ENCODE data around the gene ATP1A1. TPM values are rescaled to one million over a fixed set of nuclear protein-coding genes. Genes with fewer than 3 reads are reported as not detected.

ATP1A1 gene
- 358 TPM for total RNA-seq

- Histone ChIP-seq H3K9me3 (no peaks in the 10 kb centered on the region), H3K4me3 (peak within 1 kb of the TSS; percentile 92 to 98), H3K36me3 (no peaks in the 10 kb centered on the region), H3K27me3 (no peaks in the 10 kb centered on the region), H3K4me1 (peaks cover 43% of the 10 kb centered on the region), H3K27ac (peak within 1 kb of the TSS; percentile 97)
- TF ChIP-seq POLR2A (IDR thresholded peaks at IDR 0.05) (peak; percentile 91 to 95), CTCF (IDR thresholded peaks at IDR 0.05) (no peak), POLR2AphosphoS5 (IDR thresholded peaks at IDR 0.05; ENCODE audit: insufficient read depth in 1 of 2, low read depth in 1 of 2) (peak; percentile 70 to 97)
- peak; percentile 97 to 99 for DNase-seq (ENCODE audit: extremely low spot score in 2 of 2)
- intact Hi-C loops (cut with DNase I) = loop anchor here (10.0 kb wide), 1 partner anchor 208 kb away; no protein-coding TSS in a partner anchor
These were observed at the start of gene ATP1A1 for GRCh38 chr1:116372651-116373430. ATP1A1 (plus strand) TSS chr1:116373244; CDS start chr1:116373512, 268 bp downstream.

- H3K4me1 ChIP-seq = no peaks in the 10 kb centered on the region
- H3K27me3 ChIP-seq = no peaks in the 10 kb centered on the region
- H3K27ac ChIP-seq = no peak overlapping the region
- no peak for DNase-seq (ENCODE audit: extremely low spot score in 2 of 2)
- intact Hi-C loops (cut with DNase I) = no loop called here
- H3K36me3 ChIP-seq = no peaks in the 10 kb centered on the region
- H3K9me3 ChIP-seq = no peaks in the 10 kb centered on the region
- TF ChIP-seq POLR2AphosphoS5 (IDR thresholded peaks at IDR 0.05; ENCODE audit: insufficient read depth in 1 of 2, low read depth in 1 of 2) (no peak), CTCF (IDR thresholded peaks at IDR 0.05) (no peak), POLR2A (IDR thresholded peaks at IDR 0.05) (no peak)
- H3K4me3 ChIP-seq = no peak overlapping the region
These were observed 49.6 kb upstream of the ATP1A1 start for GRCh38 chr1:116323491-116323890.

- DNase-seq (ENCODE audit: extremely low spot score in 2 of 2) = no peak
- H3K27me3 ChIP-seq = no peaks in the 10 kb centered on the region
- intact Hi-C loops (cut with DNase I) = no loop called here
- H3K27ac ChIP-seq = no peak overlapping the region
- no peaks in the 10 kb centered on the region for H3K4me1 ChIP-seq
- no peaks in the 10 kb centered on the region for H3K9me3 ChIP-seq
- H3K36me3 ChIP-seq = no peaks in the 10 kb centered on the region
- TF ChIP-seq POLR2A (IDR thresholded peaks at IDR 0.05) (no peak), CTCF (IDR thresholded peaks at IDR 0.05) (no peak), POLR2AphosphoS5 (IDR thresholded peaks at IDR 0.05; ENCODE audit: insufficient read depth in 1 of 2, low read depth in 1 of 2) (no peak)
- no peak overlapping the region for H3K4me3 ChIP-seq
These were observed 48.6 kb upstream of the ATP1A1 start for GRCh38 chr1:116324411-116324810.

GRCh38 chr1:116325104-116325503 is 47.9 kb upstream of the ATP1A1 start:
- DNase-seq (ENCODE audit: extremely low spot score in 2 of 2) = no peak
- Histone ChIP-seq H3K36me3 (no peaks in the 10 kb centered on the region), H3K27ac (no peak overlapping the region), H3K9me3 (no peaks in the 10 kb centered on the region), H3K27me3 (no peaks in the 10 kb centered on the region), H3K4me3 (no peak overlapping the region), H3K4me1 (no peaks in the 10 kb centered on the region)
- TF ChIP-seq CTCF (IDR thresholded peaks at IDR 0.05) (no peak), POLR2AphosphoS5 (IDR thresholded peaks at IDR 0.05; ENCODE audit: insufficient read depth in 1 of 2, low read depth in 1 of 2) (no peak), POLR2A (IDR thresholded peaks at IDR 0.05) (no peak)
- intact Hi-C loops (cut with DNase I) = no loop called here

- no peaks in the 10 kb centered on the region for H3K36me3 ChIP-seq
- H3K4me3 ChIP-seq = no peak overlapping the region
- no peak for DNase-seq (ENCODE audit: extremely low spot score in 2 of 2)
- no peaks in the 10 kb centered on the region for H3K4me1 ChIP-seq
- H3K27me3 ChIP-seq = no peaks in the 10 kb centered on the region
- H3K9me3 ChIP-seq = no peaks in the 10 kb centered on the region
- no peak for TF ChIP-seq POLR2AphosphoS5 (IDR thresholded peaks at IDR 0.05; ENCODE audit: insufficient read depth in 1 of 2, low read depth in 1 of 2)
- TF ChIP-seq CTCF (IDR thresholded peaks at IDR 0.05) = no peak
- no peak overlapping the region for H3K27ac ChIP-seq
- intact Hi-C loops (cut with DNase I) = no loop called here
These were observed 47.1 kb upstream of the ATP1A1 start for GRCh38 chr1:116325922-116326321.

All from vagina (tissue), 2 donors.